ENCODE results near the gene WWOX.

DNA sequence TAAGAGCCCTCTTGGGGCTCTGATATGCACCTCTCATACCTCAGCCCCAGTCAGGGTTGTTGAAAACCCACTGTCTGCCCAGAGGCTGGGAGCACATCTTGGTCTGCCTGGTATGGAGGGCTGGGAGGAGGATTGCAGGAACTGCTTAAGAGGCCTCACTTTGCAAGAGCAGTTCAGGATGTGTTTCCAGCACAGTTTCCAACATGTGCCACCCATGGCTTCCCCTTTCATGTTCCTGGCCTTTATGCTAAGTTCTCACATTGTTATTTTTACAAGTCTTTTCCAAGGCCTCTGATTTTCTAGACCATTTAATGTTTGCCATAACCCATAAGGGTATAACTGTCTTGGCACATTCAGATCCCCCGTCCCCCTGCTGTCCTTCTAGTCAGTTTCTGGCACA is 155.4 kb downstream of the WWOX start:
- TF ChIP-seq POLR2AphosphoS5 (IDR thresholded peaks at IDR 0.05; ENCODE audit: insufficient read depth, low read depth, low read length): no peak
- no peak for TF ChIP-seq POLR2A (IDR thresholded peaks at IDR 0.05; ENCODE audit: low read depth, low read length)
